ENCODE results near the gene COL9A3.
"Not testable (repeated sequence)": the region's sequence is repeated elsewhere in the genome, so short reads cannot be mapped to it uniquely, and the experiment has no call there.

The COL9A3 gene

DNA sequence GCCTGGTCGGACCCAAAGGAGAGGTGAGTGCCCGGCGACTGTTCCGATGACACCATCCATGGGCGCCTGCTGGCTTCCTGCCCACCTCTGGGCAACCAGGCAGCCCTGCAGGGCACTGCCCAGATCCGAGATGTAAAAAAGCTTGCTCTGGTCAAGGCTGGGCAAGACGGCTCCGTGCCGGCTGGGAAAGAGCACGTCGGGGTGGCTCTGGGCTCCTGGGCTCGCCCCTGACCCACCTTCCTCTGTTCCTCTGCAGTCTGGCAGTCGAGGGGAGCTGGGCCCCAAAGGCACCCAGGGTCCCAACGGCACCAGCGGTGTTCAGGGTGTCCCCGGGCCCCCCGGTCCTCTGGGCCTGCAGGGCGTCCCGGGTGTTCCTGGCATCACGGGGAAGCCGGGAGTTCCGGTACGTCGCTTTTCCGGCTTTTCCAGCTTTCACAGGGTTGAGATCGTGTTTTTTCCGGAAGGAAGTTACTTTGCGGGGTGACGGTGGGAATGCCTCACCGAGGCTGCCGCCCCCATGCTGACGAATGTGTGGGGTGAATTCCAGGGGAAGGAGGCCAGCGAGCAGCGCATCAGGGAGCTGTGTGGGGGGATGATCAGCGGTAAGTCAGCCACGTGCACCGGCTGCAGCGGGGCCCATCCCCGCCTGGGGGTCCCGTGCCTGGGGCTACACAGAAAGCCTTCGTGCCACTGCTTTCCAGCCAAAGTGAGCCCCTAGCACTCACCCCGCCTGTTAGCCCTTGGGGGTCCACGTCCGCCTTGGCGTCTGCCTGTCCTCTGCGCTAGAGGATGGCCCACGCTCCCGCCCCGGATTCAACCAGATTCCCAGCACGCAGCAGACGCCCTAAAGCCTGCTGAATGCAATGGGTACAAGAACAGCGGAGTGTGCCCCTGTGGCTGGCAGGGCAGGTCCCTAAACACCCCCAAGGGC is 19.3 kb downstream of the COL9A3 start:
- DNase-seq (ENCODE audit: low spot score) = no peak

DNA sequence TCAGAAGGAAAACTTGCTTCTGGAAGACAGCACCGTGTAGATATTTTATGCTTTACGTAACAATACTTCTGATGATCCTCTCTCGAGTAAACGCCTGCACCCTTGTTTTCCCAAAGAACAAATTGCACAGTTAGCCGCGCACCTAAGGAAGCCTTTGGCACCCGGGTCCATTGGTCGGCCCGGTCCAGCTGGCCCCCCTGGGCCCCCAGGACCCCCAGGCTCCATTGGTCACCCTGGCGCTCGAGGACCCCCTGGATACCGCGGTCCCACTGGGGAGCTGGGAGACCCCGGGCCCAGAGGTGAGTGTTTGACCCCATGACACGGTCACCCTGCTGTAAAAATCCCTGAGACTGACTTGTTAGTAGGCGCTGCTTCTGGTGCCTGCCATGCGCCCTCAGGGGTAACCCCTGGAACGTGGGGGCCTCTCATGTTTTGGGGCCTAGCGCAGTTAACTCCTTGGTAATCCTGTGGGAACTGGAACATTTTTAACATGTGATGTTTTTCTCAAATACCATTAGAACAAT is 20.2 kb downstream of the COL9A3 start:
- no peak for DNase-seq (ENCODE audit: low spot score)

DNA sequence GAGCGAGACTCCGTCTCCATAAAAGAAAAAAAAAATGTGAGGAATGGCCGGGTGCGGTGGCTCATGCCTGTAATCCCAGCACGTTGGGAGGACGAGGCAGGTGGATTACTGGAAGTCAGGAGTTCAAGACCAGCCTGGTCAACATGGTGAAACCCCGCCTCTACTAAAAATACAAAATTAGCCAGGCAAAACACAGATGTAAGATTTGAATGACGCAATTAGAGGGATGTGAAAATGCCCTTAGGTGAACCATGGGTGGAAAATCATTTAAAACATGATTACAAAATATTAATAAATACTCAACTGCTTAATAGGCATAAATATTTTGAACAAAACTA is 20.9 kb downstream of the COL9A3 start:
- DNase-seq (ENCODE audit: low spot score) = no peak

DNA sequence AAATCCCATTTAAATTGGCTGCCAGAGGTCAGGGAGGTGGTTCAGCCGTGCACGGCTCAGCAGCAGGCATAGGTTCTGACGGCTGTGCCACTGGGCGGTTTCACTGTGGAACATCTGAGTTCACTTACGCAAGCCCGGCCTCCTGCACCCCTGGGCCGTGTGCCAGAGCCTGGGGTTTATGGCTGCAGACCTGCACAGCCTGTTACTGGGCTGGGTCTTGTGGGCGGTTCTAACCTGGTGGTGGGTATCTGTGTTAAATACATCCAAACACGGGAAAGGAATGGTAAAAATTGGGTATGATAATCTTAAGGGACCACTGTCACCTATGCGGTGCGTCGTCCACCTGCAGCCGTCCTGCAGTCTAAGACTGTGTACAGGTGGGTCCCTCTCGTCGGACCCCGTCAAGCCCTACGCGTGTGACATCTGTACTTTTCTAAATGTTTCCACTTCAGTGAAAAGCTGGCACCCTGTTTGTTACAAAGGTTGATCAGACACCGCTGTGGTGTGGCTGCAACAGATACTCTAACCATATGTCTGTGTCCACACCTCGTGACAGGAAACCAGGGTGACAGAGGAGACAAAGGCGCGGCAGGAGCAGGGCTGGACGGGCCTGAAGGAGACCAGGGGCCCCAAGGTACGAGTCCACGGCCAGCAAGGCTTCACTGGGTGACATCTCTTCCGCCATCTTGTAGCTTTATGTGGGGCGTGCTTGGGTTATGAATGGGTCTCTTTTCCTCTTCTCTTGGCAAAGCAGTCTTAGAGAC is 21.5 kb downstream of the COL9A3 start:
- no peak for DNase-seq (ENCODE audit: low spot score)

DNA sequence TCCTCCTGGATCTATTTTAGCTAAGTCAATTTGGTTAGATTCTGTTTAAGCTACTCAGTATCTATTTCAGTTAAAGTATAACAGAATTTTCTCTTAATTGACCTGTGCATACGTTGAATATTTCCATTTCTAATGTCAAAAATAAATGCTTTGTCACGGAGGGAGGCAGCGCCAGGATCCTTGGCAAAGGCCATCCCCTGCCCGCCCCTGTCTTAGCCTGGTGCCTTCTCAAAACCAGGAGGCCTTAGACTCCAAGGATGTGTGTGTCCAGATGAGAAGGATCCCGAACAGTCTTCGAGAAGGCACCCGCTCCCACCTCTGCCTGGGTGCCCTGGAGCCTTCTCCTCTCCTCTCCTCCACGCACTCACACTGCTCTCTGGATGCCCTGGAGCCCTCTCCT is 22.4 kb downstream of the COL9A3 start:
- DNase-seq (ENCODE audit: low spot score) = no peak

DNA sequence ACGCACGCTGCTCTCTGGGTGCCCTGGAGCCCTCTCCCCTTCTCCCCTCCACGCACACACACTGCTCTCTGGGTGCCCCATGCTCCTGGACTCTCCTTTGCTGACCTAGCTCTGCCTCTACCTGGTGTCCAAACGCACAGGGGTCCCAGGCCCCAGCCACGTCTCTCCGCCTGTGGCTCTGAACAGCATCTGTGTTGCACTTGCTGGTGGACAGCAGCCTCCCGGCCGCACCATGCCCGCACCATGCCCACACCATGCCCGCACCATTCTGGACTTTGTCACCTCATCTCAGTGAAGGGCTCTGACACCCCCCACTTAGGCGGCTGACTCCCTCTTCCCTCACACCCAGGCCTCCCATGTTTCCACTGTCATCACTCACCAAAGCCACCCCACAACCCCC is 23.0 kb downstream of the COL9A3 start:
- DNase-seq (ENCODE audit: low spot score) = no peak

DNA sequence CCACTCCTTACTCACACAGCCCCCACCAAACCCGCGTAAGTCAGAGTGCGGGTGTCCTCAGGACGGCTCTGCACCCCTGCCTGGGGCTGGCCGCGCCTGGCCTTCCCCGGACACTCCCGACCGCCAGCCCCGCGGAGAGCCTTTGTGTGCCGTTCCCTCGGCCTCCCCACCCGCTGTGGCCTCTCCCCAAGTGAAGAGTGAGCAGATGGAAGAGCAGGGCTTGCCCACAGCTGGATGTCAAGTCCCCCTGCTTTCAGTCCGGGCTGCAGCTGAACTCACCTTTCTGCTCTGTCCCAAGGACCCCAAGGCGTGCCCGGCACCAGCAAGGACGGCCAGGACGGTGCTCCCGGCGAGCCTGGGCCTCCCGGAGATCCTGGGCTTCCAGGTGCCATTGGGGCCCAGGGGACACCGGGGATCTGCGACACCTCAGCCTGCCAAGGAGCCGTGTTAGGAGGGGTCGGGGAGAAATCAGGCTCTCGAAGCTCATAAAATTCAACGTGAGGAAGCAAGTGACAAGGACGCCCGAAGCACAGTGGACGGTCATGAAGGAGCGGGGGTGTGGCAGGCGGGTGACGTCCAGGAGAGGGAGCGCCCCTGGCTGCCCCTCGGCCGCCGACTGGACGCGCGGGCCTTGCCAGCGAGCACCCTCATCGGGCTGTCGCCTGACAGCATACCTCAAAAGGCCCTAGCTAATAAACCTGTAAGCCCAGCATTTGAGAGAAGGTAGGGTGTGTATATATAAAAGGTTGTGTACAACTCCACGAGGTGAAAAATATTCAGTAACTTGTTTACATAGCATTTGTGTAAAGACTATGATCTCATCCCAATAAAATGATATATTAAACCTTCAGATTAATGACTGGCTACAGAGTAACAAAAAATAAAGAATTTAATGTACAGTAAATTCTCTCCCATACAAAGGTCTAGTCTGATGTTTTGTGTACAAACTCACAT is 23.7 kb downstream of the COL9A3 start:
- DNase-seq (ENCODE audit: low spot score) = no peak

DNA sequence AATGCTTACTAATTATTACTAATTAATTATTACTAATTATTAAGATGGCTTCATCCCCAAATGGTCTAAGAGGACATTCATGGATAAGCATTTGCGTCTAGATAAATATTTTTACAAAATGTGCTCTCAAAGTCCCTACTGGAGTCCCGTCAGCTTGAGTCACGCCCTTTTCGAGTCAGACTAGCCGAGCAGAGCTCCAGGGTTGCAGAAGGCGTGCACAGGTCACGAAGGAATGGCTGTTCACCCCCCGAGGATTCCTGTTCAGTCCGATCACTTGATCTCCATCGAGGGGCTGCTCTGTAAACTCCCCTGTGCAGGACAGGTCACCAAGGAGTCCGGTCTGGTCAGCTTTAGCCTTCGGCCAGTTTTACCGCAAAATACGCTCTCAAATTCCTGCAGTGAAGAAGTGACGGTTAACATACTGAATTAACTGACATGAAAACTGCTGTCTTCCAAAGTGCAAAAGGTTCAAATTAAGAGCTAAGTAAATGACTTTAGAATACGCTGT is 24.9 kb downstream of the COL9A3 start:
- DNase-seq (ENCODE audit: low spot score) = no peak

DNA sequence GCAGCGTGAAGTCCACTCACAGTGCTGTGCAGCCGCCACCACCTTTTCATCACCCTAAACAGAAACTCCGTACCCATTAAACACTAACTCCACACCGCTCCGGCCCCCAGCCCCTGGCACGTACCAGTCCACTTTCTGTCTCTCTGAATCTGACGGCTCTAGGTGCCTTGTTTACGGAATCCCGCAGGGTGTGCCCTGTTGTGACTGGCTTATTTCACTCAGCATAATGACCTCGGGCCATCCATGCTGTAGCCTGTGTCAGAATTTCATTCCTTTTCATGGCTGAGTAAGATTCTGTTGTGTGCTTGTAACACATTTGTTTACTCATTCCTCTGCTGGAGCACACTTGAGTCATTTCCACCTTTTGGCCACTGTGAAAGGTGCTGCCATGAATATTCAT is 26.8 kb downstream of the COL9A3 start:
- no peak for DNase-seq (ENCODE audit: low spot score)

DNA sequence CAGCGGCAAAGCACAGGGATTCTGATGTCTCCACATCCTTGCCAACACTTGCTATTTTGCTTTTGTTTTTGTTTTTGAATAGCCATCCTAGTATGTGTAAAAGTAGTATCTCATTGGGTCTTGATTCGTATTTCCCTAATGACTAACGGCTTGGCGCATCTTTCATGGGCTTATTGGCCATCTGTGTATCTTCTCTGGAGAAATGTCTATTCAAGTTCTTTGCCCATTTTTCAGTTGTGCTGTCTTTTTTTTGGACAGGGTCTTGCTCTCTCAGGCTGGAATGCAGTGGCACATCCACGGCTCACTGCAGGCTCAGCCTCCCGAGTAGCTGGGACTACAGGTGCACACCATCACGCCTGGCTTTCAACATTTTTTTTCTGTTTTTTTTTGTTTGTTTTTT is 27.3 kb downstream of the COL9A3 start:
- no peak for DNase-seq (ENCODE audit: low spot score)

DNA sequence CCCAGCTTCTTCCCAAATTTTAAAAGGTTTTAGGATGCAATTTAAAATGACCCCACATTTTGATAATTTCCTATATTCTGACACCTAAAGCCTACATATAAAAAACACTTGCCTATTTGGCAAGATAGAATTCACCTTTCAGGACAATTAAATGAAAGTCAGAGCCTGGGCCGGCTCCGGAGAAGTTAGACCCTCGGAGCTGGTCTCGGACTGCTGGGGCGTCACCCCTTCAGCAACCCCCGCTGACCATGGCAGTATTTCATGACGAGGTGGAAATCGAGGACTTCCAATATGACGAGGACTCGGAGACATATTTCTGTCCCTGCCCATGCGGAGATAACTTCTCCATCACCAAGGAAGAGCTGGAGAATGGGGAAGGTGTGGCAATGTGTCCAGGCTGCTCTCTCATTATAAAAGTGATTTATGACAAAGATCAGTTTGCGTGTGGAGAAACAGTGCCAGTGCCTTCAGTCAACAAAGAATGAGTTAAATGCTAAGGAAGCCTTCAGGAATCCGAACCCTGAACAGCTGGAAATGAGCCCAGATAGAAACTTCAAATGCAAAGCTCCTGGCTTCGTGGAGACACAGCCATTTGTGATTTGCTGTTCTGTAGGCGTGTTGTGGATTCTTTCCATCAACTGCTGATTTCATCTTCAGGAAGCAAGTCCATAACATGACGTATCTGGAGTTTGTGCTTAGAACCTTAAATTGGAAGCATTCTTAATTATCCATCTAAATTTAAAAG is 28.7 kb downstream of the COL9A3 start:
- no peak for DNase-seq (ENCODE audit: low spot score)

DNA sequence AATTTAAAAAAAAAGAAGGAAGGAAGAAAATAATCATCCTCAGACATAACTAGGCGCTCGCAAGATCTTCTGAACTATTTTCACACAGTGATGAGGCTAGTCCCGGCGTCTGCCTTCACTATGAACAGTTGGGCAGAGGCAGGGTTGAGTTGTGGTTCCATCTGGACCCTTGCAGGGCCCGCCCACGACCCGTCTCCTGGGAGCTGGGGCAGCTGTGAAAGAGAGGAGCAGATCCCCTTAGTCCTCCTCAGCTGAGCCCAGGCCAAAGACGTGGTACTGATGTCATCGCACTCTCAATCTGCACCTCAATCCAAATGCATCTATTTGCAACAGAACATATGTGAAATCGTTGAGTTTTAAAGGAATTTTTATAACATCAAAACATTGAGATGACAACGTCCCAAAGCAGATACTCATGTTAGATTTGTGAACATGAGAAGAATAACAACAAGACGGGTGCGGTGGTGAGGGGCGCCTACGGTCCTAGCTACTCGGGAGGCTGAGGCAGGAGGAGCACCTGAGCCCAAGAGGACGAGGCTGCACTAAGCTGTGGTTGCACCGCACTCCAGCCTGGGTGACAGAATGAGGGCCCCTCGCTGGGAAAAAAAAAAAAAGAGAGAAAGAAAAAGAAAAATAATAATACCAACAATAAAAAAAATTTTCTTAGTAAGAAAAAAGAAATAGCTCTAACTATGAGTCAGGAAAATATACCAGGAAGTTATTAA is 29.5 kb downstream of the COL9A3 start:
- DNase-seq (ENCODE audit: low spot score) = no peak

DNA sequence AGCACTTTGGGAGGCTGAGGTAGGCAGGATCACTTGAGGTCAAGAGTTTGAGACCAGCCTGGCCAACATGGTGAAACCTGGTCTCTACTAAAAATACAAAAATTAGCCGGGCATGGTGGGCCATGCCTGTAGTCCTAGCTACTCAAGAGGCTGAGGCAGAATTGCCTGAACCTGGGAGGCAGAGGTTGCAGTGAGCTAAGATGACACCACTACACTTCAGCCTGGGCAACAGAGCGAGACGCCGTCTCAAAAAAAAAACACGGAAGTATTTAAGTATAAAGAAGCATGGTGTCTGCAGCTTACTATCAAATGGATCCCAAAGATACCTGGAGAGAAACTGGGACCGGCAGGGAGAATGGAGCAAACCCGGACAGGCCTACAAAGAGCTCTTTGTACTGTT is 32.1 kb downstream of the COL9A3 start:
- not testable (repeated sequence) for DNase-seq (ENCODE audit: low spot score)

DNA sequence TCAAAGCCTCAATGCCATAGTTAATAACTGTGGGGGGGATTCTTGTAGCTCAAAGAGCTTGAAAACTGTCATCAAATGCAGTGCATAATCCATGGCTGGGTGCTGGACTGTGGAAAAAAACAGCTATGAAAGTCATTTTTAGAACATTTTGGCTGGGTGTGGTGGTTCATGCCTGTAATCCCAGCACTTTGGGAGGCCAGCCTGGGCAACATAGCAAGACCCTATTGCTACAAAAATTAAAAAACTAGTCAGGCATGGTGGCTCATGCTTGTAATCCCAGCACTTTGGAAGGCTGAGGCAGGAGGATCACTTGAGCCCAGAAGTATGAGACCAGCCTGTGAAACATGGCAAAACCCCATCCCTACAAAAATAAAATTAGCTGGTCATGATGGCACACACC is 32.6 kb downstream of the COL9A3 start:
- no peak for DNase-seq (ENCODE audit: low spot score)

DNA sequence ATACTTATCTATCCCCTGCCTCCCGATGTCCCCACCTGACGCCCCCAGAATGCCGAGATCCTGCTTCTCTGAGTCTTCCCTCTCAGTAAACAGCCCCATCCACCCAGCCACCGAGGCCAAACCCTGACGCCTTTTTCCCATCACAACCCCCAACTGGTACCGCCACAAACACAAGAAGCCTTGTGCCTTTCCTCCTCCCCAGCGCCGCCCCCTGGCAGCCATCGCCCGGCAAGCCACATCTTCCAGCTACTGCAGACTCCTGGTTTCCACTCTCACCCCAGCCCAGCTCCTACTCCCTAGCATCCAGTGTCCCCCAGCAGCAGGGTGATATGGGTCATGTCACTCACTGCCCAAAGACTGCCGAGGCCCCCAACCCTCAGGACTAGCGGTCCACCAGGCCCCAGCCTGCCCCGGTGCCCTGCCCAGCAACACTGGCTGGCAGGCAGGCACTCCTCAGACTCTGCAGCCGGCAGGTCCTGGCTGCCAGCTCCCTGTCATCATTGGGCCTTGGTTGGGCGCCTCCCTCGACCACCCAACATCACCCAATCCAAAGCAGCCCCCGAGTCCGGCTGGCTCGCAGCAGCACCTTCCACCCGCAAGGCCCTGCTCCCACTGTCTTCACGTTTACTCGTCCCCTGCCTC is 33.6 kb downstream of the COL9A3 start:
- no peak for DNase-seq (ENCODE audit: low spot score)

DNA sequence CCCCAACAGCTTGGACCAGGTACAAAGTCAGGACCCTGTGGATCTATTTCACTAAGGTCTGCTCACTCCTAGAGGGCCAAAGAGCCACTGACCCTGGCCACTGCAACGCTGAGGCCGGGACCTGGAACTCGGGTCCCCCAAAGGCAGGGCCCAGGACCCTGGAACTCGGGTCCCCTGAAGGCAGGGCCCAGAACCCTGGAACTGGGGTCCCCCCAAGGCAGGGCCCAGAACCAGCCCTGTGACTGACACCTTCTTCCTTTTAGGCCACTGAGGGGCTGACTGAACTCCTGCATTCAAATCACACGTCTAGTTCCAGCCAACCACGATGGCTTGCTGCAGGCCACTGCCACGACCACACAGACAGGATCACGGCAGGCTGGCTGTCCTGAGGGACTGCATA is 35.3 kb downstream of the COL9A3 start:
- DNase-seq (ENCODE audit: low spot score) = no peak

DNA sequence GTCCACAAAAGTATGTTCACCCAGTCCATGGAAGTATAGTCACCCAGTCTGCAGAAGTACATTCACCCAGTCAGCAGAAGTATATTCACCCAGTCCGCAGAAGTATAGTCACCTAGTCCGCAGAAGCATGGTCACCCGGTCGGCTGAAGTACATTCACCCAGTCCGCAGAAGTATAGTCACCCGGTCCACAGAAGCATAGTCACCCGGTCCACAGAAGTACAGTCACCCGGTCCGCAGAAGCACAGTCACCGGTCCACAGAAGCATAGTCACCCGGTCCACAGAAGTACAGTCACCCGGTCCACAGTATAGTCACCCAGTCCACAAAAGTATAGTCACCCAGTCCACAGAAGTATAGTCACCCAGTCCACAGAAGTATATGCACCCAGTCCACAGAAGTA is 36.0 kb downstream of the COL9A3 start:
- DNase-seq (ENCODE audit: low spot score) = no peak

DNA sequence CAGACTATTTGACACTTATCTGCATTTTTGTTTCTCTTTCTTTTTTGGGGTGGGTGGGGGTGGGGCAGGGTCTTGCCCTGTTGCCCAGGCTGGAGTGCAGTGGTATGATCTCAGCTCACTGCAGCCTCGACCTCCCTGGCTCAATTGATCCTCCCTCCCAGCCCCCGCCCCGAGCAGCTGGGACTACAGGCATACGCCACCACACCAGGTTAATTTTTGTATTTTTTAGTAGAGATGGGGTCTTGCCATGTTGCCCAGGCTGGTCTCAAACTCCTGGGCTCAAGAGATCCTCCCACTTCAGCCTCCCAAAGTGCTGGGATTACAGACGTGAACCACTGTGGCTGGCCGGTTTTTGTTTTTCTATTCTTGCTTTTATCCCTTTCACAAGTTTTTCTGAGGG is 36.5 kb downstream of the COL9A3 start:
- not testable (repeated sequence) for DNase-seq (ENCODE audit: low spot score)

DNA sequence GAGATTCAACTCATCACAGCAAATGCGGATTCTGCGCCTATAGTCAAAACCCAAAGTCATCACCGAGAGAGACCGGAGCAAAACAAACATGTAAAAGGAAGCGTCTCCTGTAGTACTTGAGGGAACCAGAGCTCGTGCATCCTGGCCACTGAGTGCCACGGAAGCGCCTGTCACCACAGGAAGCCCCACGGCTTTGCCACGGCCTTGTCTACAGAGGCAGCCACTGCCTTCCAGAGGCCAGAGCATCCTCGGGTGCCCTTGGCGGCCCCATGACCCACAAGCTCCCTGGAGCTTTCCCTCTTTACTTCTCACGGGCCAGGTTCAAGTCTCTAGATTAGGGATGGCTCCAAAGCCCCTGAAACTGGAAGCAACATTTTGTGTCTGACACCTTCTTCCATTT is 37.3 kb downstream of the COL9A3 start:
- DNase-seq (ENCODE audit: low spot score) = no peak

DNA sequence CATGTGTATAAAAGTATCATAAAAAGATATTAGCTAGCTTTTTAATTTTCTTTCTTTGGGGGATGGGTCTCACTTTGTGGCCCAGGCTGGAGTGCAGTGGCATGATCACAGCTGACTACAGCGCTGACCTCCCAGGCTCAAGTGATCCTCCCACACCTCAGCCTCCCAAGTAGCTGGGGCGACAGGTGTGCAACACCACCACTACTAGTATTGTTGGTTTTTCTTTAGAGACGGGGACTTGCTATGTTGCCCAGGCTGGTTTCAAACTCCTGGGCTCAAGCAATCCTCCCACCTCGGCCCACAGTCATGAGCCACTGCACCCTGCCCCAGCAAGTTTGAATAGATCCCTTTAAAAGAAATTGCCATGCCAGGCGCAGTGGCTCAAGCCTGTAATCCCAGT is 38.3 kb downstream of the COL9A3 start:
- no peak for DNase-seq (ENCODE audit: low spot score)
